AG08396 (cell line): ENCODE data around the gene VSIG2.
A peak's percentile ranks its signal among the peaks of the same experiment; 100 is the strongest.
"Not testable (repeated sequence)": the region's sequence is repeated elsewhere in the genome, so short reads cannot be mapped to it uniquely, and the experiment has no call there.

Experiments
- DNase-seq: peaks from one replicate; pipeline ENCODE4 v3.0.0; 2012; ENCODE audit warnings: low spot score, mixed read lengths

VSIG2 gene

GRCh38 chr11:124751741-124752470, at the start of gene VSIG2:
Gene VSIG2 (minus strand): TSS chr11:124752255. CDS start chr11:124752137, 118 bp downstream.
- peak; percentile 3 for DNase-seq

GRCh38 chr11:124801014-124801413, 49.0 kb upstream of the VSIG2 start:
- DNase-seq: peak; percentile 30

- peak; percentile 89 for DNase-seq
Measured at GRCh38 chr11:124800226-124800929, 48.3 kb upstream of the VSIG2 start, which contains the start of gene MSANTD2. Gene MSANTD2 (minus strand): TSS chr11:124800406. CDS start chr11:124800380, 26 bp downstream.

- peak; percentile 56 for DNase-seq
Measured at GRCh38 chr11:124799348-124800225, 47.5 kb upstream of the VSIG2 start.

- peak; percentile 54 for DNase-seq
Measured at GRCh38 chr11:124798991-124799347, 46.9 kb upstream of the VSIG2 start.

GRCh38 chr11:124796312-124796711, 44.3 kb upstream of the VSIG2 start:
- DNase-seq: no peak

GRCh38 chr11:124793466-124794278, 41.6 kb upstream of the VSIG2 start:
- peak; percentile 58 for DNase-seq

- no peak for DNase-seq
Measured at GRCh38 chr11:124791626-124792341, 39.7 kb upstream of the VSIG2 start.

GRCh38 chr11:124788521-124788920, 36.5 kb upstream of the VSIG2 start:
- no peak for DNase-seq

GRCh38 chr11:124784051-124784450, 32.0 kb upstream of the VSIG2 start:
- DNase-seq: no peak

- DNase-seq: no peak
Measured at GRCh38 chr11:124783002-124783401, 30.9 kb upstream of the VSIG2 start.

GRCh38 chr11:124779568-124779967, 27.5 kb upstream of the VSIG2 start:
- DNase-seq: no peak

- no peak for DNase-seq
Measured at GRCh38 chr11:124778281-124778680, 26.2 kb upstream of the VSIG2 start.

GRCh38 chr11:124776865-124777645, 25.0 kb upstream of the VSIG2 start:
- DNase-seq: no peak

GRCh38 chr11:124770959-124771358, 18.9 kb upstream of the VSIG2 start:
- DNase-seq: not testable (repeated sequence)

- DNase-seq: peak; percentile 9
Measured at GRCh38 chr11:124769806-124770774, 18.0 kb upstream of the VSIG2 start.

- DNase-seq: no peak
Measured at GRCh38 chr11:124768914-124769313, 16.9 kb upstream of the VSIG2 start.

GRCh38 chr11:124766156-124766555, 14.1 kb upstream of the VSIG2 start:
- no peak for DNase-seq
